ENCODE data around the gene WNT11.

WNT11 gene

DNA sequence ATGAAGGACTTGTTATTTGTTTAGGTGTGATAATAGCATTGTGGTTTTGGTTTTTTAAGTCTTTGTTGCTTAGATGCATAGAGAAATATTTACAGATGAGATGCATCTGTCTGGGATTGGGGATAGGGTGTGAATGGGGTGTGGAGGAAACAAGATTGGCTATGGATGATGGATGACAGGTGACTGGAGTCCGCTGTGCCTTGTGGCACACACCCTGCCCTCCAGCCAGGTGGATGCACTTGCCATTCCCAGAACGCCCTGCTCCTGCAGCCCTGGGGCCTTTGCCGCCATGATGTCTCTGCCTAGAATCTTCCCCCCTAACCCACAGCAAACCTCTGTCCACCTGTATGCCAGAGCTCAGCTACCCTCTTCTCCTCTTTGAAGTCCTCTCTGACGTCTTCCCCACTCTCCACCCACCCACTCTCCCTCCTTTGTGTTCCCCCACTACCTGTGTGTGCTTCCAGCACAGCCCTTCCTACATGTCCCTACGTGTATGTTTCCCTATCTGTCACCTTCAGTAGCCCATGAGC is 54.7 kb downstream of the WNT11 start:
- no peak for DNase-seq

- no peak for DNase-seq
Observed at GRCh38 chr11:76150141-76150540, 56.2 kb downstream of the WNT11 start.

GRCh38 chr11:76149713-76150112 is 56.6 kb downstream of the WNT11 start:
- no peak for DNase-seq

DNA sequence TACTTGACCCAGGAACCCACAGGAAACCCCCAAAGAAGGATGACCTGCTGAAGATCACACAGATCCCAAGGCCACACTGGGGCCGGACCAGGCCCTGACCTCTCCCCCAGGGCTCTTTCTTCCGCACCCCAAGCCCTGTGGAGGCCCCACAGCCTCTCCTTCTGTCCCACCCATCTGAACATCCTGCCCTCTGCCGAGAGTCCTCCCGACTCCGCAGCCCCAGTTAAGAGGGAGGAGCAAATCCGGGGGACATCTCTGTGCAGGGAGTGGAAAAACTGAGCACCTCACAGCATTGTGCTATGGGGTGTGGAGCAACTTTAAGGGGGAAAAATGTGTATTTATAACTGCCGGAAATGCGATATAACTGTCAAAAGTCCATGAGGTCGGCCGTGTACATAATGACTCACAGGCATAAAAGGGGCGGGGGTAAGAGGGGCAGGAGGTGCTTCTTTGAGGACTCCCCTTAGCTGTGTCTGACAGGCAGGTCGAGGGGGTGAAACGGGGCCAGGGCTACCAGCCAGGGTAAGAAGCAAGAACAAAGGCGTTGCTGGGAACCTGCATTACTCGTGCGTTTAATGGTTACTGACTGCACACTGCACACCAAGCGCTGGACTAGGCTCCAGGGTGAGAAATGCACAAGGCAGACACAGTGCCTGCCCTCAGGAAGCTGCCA is 57.2 kb downstream of the WNT11 start:
- DNase-seq = no peak

- DNase-seq = no peak
Observed at GRCh38 chr11:76148231-76148630, 58.1 kb downstream of the WNT11 start.

DNA sequence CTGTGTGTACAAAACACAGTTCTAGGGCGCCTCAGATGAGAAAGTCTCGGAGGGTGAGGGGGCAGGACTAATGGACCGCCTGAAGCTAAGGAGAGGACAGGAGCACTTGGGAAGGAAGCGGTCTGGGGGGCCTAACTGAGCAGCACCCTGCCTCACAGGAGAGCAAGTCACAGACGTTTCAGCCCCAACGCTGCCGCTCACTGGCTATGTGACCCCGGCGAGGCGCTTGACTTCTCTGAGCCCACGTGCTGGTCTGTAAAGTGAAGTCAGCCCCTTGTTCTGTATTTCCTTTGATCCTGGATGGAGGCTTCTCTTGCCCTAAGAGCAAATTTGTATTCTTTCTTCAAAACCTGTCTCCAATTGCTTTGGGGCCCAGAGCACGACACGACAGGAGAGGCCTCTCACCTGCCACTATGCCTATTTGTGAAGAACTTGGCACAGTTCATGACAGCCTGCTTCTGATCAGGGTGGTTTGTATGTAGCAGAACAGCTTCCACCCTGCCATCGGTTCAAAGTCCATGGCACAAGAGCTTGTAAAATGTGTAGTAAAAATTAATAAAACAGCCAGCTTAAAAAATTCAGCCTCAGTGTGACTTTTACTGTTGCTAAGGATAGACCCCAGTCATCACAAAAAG is 59.1 kb downstream of the WNT11 start:
- no peak for DNase-seq

- DNase-seq = no peak
Observed at GRCh38 chr11:76143274-76143673, 63.0 kb downstream of the WNT11 start.

DNA sequence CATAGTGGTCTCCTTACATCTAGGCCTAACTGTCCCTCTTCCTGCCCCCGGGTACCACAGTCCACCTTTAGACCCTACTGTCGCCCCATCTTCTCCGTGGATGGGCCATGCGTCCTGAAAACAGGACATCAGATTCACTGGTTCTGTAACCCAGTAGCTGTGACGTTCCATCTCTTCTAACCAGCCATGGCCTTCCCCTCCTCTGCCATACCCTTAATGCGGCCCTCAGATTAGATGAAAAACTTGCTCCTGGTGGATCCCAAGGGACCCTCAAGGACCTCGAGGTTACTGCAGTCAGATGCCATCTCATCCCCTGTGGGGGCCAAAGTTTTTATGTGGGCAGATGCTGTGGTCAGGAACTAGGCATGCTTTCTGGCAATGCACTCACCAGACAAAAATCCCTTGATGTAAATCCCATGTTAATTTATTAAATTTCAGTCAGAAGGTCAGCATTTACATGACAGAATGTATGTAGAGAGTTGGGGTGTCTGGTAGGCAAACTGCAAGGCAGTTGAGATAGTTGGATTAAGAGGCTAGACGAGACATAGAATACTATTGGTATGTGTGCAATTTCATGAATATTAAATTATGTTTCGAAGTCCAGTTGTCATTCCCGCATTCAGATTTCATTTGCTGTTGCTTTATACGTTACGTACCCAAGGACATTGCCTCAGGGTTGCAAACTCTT is 64.3 kb downstream of the WNT11 start:
- DNase-seq = no peak

DNA sequence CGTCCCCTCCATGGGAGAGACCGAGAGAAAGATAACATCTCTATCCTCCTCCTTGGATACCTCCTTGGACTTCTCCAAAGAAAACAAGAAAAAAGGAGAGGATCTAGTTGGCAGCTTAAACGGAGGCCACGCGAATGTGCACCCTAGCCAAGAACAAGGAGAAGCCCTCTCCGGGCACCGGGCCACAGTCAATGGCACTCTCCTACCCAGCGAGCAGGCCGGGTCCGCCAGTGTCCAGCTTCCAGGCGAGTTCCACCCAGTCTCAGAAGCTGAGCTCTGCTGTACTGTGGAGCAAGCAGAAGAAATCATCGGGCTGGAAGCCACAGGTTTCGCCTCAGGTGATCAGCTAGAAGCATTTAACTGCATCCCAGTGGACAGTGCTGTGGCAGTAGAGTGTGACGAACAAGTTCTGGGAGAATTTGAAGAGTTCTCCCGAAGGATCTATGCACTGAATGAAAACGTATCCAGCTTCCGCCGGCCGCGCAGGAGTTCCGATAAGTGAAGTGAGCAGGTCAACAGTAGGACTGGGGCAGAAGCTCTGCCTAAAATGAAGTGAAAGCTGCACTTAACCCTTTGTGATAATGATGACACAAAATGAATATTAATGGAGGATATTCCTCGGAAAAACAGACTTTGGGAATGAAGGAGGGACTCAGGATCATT is 65.3 kb downstream of the WNT11 start:
- no peak for DNase-seq

DNA sequence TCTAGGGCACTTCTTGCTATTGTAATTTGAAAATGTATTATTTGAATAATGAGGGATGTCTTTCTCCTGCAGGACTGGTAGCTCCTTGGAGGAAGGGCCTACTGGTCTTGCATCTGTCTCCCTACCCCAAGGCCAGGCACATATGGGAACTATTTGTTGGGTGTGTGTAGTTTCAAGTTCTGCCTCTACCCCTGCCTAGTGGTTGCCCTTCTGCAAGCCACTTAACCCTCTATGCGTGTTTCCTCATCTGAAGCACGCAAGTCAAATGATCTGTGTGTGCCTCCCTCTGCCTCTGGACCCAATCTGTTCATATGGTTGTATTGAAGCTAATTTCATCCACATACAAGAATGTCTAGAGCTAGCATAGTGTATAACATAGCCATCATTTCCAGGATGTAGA is 67.0 kb downstream of the WNT11 start:
- DNase-seq = no peak
